ENCODE results near the gene FLYWCH1.

DNA sequence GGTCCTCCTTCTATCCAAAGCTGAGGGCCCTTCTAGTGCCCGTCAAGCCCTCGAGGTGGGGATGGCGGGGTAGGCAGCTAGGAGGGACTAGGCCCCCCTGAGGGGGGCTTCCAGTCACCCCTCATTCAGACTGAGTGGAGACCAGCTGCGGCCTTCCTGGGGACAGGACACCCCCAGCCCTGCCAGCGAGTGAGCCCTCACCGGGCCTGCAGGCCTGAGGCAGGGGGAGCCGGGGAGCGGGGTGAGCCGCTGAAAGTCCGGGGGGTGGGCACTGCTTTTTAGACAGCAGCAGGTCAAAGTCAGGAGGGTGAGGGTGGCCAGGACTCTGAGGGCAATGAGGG, 43.7 kb downstream of the FLYWCH1 start:
- no peak for TF ChIP-seq NFE2 (IDR thresholded peaks at IDR 0.05; ENCODE audit: low read depth)
- TF ChIP-seq HMG20B (CRISPR knock-in tag; IDR thresholded peaks at IDR 0.05): no peak
- no peak for TF ChIP-seq DNMT1 (IDR thresholded peaks at IDR 0.05)
- no peak for TF ChIP-seq NFIX (CRISPR knock-in tag; IDR thresholded peaks at IDR 0.05; ENCODE audit: low read depth)
- no peak for TF ChIP-seq ZNF75A (CRISPR knock-in tag; IDR thresholded peaks at IDR 0.05)
- TF ChIP-seq, protein P1, sequence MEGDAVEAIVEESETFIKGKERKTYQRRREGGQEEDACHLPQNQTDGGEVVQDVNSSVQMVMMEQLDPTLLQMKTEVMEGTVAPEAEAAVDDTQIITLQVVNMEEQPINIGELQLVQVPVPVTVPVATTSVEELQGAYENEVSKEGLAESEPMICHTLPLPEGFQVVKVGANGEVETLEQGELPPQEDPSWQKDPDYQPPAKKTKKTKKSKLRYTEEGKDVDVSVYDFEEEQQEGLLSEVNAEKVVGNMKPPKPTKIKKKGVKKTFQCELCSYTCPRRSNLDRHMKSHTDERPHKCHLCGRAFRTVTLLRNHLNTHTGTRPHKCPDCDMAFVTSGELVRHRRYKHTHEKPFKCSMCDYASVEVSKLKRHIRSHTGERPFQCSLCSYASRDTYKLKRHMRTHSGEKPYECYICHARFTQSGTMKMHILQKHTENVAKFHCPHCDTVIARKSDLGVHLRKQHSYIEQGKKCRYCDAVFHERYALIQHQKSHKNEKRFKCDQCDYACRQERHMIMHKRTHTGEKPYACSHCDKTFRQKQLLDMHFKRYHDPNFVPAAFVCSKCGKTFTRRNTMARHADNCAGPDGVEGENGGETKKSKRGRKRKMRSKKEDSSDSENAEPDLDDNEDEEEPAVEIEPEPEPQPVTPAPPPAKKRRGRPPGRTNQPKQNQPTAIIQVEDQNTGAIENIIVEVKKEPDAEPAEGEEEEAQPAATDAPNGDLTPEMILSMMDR (IDR thresholded peaks at IDR 0.05 in 2 of 3, conservative IDR thresholded peaks at IDR 0.05 in 1 of 3; ENCODE audit: insufficient read depth in 2 of 3, low read depth in 1 of 3, low read length in 3 of 3): no peak
- TF ChIP-seq ZNF175 (CRISPR knock-in tag; IDR thresholded peaks at IDR 0.05; ENCODE audit: low read depth): no peak
- TF ChIP-seq CHD2 (IDR thresholded peaks at IDR 0.05; ENCODE audit: low read depth, low read length): no peak
- TF ChIP-seq, protein P2, sequence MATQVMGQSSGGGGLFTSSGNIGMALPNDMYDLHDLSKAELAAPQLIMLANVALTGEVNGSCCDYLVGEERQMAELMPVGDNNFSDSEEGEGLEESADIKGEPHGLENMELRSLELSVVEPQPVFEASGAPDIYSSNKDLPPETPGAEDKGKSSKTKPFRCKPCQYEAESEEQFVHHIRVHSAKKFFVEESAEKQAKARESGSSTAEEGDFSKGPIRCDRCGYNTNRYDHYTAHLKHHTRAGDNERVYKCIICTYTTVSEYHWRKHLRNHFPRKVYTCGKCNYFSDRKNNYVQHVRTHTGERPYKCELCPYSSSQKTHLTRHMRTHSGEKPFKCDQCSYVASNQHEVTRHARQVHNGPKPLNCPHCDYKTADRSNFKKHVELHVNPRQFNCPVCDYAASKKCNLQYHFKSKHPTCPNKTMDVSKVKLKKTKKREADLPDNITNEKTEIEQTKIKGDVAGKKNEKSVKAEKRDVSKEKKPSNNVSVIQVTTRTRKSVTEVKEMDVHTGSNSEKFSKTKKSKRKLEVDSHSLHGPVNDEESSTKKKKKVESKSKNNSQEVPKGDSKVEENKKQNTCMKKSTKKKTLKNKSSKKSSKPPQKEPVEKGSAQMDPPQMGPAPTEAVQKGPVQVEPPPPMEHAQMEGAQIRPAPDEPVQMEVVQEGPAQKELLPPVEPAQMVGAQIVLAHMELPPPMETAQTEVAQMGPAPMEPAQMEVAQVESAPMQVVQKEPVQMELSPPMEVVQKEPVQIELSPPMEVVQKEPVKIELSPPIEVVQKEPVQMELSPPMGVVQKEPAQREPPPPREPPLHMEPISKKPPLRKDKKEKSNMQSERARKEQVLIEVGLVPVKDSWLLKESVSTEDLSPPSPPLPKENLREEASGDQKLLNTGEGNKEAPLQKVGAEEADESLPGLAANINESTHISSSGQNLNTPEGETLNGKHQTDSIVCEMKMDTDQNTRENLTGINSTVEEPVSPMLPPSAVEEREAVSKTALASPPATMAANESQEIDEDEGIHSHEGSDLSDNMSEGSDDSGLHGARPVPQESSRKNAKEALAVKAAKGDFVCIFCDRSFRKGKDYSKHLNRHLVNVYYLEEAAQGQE (IDR thresholded peaks at IDR 0.05; ENCODE audit: borderline replicate concordance): no peak
- TF ChIP-seq, protein P2 (CRISPR knock-in tag; IDR thresholded peaks at IDR 0.05; ENCODE audit: low read depth): no peak
- TF ChIP-seq HOXB6 (CRISPR knock-in tag; IDR thresholded peaks at IDR 0.05; ENCODE audit: borderline replicate concordance): no peak

Data from K562 (cell line).